CD4-positive, CD25-positive, alpha-beta regulatory T cell (primary cell): Measurements from ENCODE around the gene CHMP4A. TPM values are rescaled to one million over a fixed set of nuclear protein-coding genes. Genes with fewer than 3 reads are reported as not detected.
A peak's percentile ranks its signal among the peaks of the same experiment; 100 is the strongest.

Source experiments
- ATAC-seq, 2 donors: fragments of 150-1000 bp; cut with Tn5 transposase; one replicate each; pipeline ENCODE4 v1.10.0; 2021; ENCODE audit warnings: low read depth in 2 of 2, moderate number of reproducible peaks in 2 of 2, moderate library complexity in 1 of 2
- DNase-seq, 3 donors: peaks; one replicate each; pipeline versions ENCODE4 v3.0.0 to v3.0.0-alpha.2; 2012 to 2022; ENCODE audit warnings: mixed read lengths in 1 of 3
- H3K27ac ChIP-seq: one replicate; pipeline ENCODE4 v1.7.0; 2013; ENCODE audit warnings: mild to moderate bottlenecking, low read length; ENCODE audit not compliant: insufficient read depth, poor library complexity, severe bottlenecking
- H3K27me3 ChIP-seq: one replicate; pipeline ENCODE4 v1.7.0; 2013; ENCODE audit warnings: low read length; ENCODE audit not compliant: control insufficient read depth, insufficient read depth
- H3K36me3 ChIP-seq: one replicate; pipeline ENCODE4 v1.7.0; 2013; ENCODE audit warnings: mild to moderate bottlenecking, low read length, moderate library complexity; ENCODE audit not compliant: control insufficient read depth, insufficient read depth
- H3K4me1 ChIP-seq: 2 replicates; pipeline ENCODE4 v1.7.0; 2013; ENCODE audit warnings: mild to moderate bottlenecking, low read length; ENCODE audit not compliant: insufficient read depth, control insufficient read depth, poor library complexity, severe bottlenecking
- H3K4me3 ChIP-seq: one replicate; pipeline ENCODE4 v1.7.0; 2013; ENCODE audit warnings: low read depth, mild to moderate bottlenecking, low read length, moderate library complexity
- H3K9me3 ChIP-seq, 2 experiments: 1 replicate in 1 of 2; 2 replicates in 1 of 2; pipeline ENCODE4 v1.7.0; 2013; ENCODE audit warnings: low read length in 2 of 2, mild to moderate bottlenecking in 1 of 2, moderate library complexity in 1 of 2; ENCODE audit not compliant: control insufficient read depth in 2 of 2
- H3K27ac Mint-ChIP-seq, 3 donors: one replicate each; pipeline ENCODE4 v1.8.0; 2020 to 2022; ENCODE audit warnings: mild to moderate bottlenecking in 3 of 3, mixed read lengths in 3 of 3, moderate library complexity in 2 of 3
- H3K27me3 Mint-ChIP-seq: one replicate; pipeline ENCODE4 v1.8.0; 2022; ENCODE audit warnings: mild to moderate bottlenecking, mixed read lengths
- H3K36me3 Mint-ChIP-seq: one replicate; pipeline ENCODE4 v1.8.0; 2020; ENCODE audit warnings: mixed read lengths
- H3K4me1 Mint-ChIP-seq, 4 donors: one replicate each; pipeline ENCODE4 v1.8.0; 2020 to 2022; ENCODE audit warnings: mixed read lengths in 4 of 4, mild to moderate bottlenecking in 1 of 4
- H3K4me3 Mint-ChIP-seq, 4 donors: one replicate each; pipeline ENCODE4 v1.8.0; 2020 to 2022; ENCODE audit warnings: mild to moderate bottlenecking in 4 of 4, mixed read lengths in 4 of 4, moderate library complexity in 3 of 4
- H3K9me3 Mint-ChIP-seq, 7 donors: one replicate each; pipeline ENCODE4 v1.8.0; 2020 to 2022; ENCODE audit warnings: mixed read lengths in 7 of 7, mild to moderate bottlenecking in 3 of 7, moderate library complexity in 2 of 7
- polyA plus RNA-seq, 4 donors: library from polyadenylated mRNA; unstranded; fragments of 300-500 nt; fragmentation: Illumina TruSeq; gene quantifications; one replicate each; pipeline ENCODE4 v1.2.3, GENCODE V29; 2021
- total RNA-seq: library from RNA; stranded (reverse); gene quantifications from one replicate; pipeline ENCODE4 v1.2.3, GENCODE V29; 2022

Gene CHMP4A
- total and polyA plus RNA-seq, 5 donors from 2014 or later = 108 to 154 (median 130) TPM

DNA sequence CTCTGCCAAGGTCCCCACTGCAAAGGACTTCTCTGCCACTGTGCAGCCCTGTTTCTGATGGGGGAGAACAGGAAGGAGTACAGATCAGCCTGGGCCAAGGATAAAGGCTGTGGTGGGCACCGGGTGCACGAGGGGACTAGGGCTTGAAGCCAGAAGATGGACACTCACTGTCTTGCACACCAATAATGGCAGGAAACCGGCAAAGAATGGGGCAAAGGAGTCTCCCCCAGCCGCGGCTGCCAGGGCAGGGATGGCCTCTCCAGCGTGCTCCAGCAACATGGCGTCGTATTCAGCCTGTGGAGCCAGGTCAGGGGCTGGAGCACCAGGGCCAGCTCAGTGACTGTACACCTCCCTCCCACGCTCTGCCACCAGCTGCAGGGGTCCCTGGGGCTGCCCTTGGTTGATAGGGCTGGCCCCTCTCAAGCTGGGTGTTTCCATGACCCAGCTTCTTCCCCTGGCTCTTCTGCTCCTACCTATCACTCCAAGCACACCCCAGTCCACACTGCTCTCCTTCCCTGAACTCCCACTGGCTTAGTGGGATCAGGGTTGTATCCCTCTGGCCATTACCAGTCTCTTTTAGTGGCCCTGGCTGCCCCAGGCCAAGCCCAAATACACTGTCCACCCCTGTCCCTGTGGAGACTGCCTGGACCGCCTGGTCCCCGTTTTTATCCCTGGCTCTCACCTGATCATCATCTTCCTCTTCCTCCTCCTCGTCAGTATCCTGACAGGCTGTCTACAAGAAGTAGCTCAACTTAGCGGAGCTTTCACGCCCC lies 31.0 kb downstream of the CHMP4A start:
- no peaks in the 10 kb centered on the region for H3K9me3 Mint-ChIP-seq
- peak overlapping the region in 1 of 4 donors; percentile 58 for H3K4me3 Mint-ChIP-seq
- H3K27me3 Mint-ChIP-seq = no peaks in the 10 kb centered on the region
- H3K4me3 ChIP-seq = no peak overlapping the region
- H3K4me1 ChIP-seq = peaks cover 3% of the 10 kb centered on the region
- ATAC-seq (no peak), DNase-seq (no peak)
- no peak overlapping the region for H3K27ac ChIP-seq
- no peaks in the 10 kb centered on the region for H3K9me3 ChIP-seq
- H3K27me3 ChIP-seq = no peaks in the 10 kb centered on the region
- H3K36me3 Mint-ChIP-seq = peaks cover 13% of the 10 kb centered on the region
- H3K36me3 ChIP-seq = peaks cover 59% of the 10 kb centered on the region
- H3K27ac Mint-ChIP-seq = no peak overlapping the region
- peaks cover 0 to 13% (median 4%) of the 10 kb centered on the region in 4 donors for H3K4me1 Mint-ChIP-seq

DNA sequence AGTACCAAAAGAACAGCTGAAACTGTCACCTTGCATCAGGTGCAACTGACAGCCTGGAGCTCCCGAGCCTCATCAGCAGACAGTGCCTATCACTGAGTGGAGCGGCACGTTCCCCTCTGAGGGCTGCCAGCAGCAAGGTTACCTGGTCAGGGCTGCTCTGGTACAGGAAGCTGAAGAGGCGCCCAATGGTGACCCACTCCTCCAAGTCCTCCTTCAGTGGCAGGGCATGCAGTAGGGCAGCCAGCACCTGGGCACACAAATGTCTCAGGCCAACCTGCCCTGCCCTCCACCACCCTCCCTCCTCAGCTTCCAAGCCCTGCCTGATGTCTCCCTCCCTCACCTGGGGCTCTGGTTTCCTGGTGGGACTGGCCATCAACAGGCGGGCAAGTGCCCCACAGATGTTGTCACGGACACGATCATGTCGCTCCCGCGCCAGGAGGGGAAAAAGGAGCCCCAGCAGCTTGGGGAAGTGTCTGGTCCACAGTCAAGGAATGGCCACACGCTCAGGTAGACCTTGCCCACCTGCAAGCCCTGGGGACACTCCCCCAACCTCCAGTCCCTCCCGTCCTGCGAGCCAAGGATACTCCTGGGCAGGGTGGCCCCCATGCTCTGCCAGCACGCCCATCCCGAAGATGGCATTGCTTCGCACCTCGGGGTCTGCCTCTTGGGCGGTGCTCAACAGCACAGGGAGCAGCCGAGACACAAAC lies 31.8 kb downstream of the CHMP4A start:
- Mint-ChIP-seq H3K27me3 (no peaks in the 10 kb centered on the region), H3K4me1 (peaks cover 0 to 7% (median 3%) of the 10 kb centered on the region in 4 donors), H3K27ac (no peak overlapping the region), H3K36me3 (peaks cover 13% of the 10 kb centered on the region), H3K4me3 (peak overlapping the region in 1 of 4 donors; percentile 23), H3K9me3 (no peaks in the 10 kb centered on the region)
- peaks cover 61% of the 10 kb centered on the region for H3K36me3 ChIP-seq
- ATAC-seq (no peak), DNase-seq (no peak)
- H3K4me1 ChIP-seq = no peaks in the 10 kb centered on the region
- no peak overlapping the region for H3K4me3 ChIP-seq
- H3K27ac ChIP-seq = no peak overlapping the region
- H3K9me3 ChIP-seq = no peaks in the 10 kb centered on the region
- H3K27me3 ChIP-seq = no peaks in the 10 kb centered on the region

DNA sequence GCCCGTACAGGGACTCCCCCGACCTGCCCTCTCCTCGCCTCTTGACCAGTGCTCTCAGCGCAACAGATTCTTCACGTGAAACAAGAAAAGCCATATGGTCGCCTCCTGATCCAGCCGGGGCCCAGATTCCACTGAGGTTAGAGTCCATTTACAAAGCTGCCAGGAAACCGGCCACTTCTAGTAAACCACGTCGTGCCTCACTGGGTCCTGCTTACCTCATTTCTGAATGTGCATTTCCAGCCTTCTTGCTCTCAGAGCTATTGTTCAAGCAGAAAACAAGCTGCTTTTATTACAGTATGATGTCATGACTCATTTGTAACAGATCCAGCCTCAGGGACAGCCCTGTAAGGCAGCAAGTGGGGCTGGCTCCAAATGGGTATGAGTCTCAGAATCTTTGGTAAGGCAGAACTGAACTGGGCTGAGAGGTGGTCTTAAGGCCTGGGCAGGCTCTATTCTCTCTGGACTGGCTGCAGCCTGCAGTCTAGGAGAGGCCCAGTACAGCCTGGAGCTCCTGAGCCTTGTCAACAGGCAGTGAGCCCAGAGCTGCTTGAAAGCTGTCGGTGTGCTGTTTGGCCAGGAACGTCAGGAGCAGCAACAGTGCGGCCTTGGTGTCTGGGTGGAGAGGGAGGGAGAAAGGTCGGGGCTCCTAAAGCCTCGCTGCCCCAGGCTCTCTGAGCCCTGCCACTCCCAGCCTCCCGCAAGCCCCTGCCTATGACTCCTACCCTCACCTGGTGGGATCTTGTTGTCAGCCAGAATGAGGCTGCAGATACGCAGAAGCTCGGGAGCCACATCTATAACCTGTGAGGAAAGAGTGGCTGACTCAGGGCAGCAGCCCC lies 33.1 kb downstream of the CHMP4A start:
- DNase-seq (no peak), ATAC-seq (no peak)
- Histone ChIP-seq H3K9me3 (no peaks in the 10 kb centered on the region), H3K4me3 (no peak overlapping the region), H3K27ac (no peak overlapping the region), H3K4me1 (no peaks in the 10 kb centered on the region), H3K36me3 (peaks cover 55% of the 10 kb centered on the region), H3K27me3 (no peaks in the 10 kb centered on the region)
- Mint-ChIP-seq H3K27me3 (no peaks in the 10 kb centered on the region), H3K4me1 (peaks cover 0 to 7% (median 3%) of the 10 kb centered on the region in 4 donors), H3K36me3 (peaks cover 15% of the 10 kb centered on the region), H3K9me3 (no peaks in the 10 kb centered on the region), H3K4me3 (peak overlapping the region in 1 of 4 donors; percentile 54), H3K27ac (peak overlapping the region in 2 of 3 donors; percentile 43 to 51)

DNA sequence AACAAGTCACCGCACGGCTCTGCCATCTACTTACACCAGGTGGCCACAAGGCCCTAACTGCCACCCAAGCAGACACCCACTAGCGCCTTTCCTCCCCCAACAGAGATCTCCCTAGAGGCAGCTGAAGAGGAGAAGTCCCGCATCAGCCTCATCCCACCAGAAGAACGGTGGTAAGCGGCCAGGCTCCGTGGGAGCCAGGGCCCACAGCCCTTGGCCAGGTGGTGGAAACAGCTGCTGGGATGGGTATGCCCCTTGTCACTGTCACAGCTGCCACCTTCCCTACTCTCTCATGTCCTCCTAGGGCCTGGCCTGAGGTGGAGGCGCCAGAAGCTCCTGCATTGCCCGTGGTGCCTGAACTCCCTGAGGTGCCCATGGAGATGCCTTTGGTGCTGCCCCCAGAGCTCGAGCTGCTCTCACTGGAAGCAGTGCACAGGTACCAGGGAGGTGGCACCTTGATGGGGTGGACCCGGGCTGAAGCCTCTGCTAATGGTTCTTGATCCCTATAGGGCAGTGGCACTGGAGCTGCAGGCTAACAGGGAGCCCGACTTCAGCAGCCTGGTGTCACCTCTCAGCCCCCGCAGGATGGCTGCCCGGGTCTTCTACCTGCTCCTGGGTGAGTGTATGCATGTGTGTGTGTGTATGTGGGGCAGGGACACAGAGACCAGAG lies 33.9 kb downstream of the CHMP4A start:
- peaks cover 21% of the 10 kb centered on the region for H3K36me3 Mint-ChIP-seq

DNA sequence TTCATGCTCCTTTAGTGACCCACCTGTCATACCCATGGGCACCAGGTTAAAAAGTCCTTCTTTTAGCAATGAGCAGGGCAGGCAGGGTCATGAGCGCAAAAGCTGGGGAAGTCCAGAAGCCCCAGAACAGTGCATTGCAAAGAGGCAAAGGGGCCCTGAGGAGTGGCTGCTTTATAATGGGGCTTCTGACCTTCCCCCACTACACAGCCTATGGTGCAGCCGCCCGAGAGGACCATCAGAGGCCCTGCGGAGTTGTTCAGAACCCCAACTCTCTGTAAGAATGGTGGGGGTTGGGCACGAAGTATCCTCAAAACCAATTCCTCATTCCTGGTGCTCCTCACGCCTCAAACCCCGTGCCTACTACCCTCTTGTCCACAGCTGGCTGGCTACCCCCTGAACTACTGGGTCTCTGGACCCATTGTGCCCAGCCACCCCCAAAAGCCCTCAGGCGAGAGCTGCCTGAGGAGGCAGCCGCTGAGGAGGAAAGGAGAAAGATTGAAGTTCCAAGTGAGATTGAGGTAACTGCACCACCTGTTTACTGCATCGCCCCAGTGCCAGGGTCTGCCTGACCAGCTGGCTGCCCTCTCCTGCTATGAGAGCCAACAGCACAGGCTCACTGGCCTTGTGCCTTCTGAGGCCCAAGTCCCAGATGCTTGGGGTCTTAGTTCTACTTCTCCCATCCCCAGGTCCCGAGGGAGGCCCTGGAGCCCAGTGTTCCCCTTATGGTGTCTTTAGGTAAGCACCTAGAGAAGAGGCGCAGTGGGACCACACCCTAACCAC lies 34.7 kb downstream of the CHMP4A start:
- H3K27me3 Mint-ChIP-seq = no peaks in the 10 kb centered on the region
- H3K4me3 Mint-ChIP-seq = no peak overlapping the region
- ATAC-seq (no peak), DNase-seq (no peak)
- no peak overlapping the region for H3K27ac Mint-ChIP-seq
- peaks cover 21% of the 10 kb centered on the region for H3K36me3 Mint-ChIP-seq
- no peak overlapping the region for H3K27ac ChIP-seq
- H3K4me3 ChIP-seq = no peak overlapping the region
- peaks cover 44% of the 10 kb centered on the region for H3K36me3 ChIP-seq
- no peaks in the 10 kb centered on the region for H3K9me3 Mint-ChIP-seq
- no peaks in the 10 kb centered on the region for H3K4me1 ChIP-seq
- H3K27me3 ChIP-seq = no peaks in the 10 kb centered on the region
- no peaks in the 10 kb centered on the region for H3K9me3 ChIP-seq
- H3K4me1 Mint-ChIP-seq = peaks cover 0 to 14% (median 8%) of the 10 kb centered on the region in 4 donors

More for the DNA sequence above, 33.9 kb downstream of the CHMP4A start:
- Histone ChIP-seq H3K27ac (no peak overlapping the region), H3K4me1 (no peaks in the 10 kb centered on the region), H3K4me3 (no peak overlapping the region), H3K27me3 (no peaks in the 10 kb centered on the region), H3K36me3 (peaks cover 49% of the 10 kb centered on the region), H3K9me3 (no peaks in the 10 kb centered on the region)
- no peaks in the 10 kb centered on the region for H3K9me3 Mint-ChIP-seq
- peak overlapping the region in 2 of 3 donors; percentile 51 to 66 for H3K27ac Mint-ChIP-seq
- ATAC-seq (no peak), DNase-seq (no peak)
- peak overlapping the region in 1 of 4 donors; percentile 19 for H3K4me3 Mint-ChIP-seq
- H3K4me1 Mint-ChIP-seq = peaks cover 0 to 11% (median 7%) of the 10 kb centered on the region in 4 donors
- H3K27me3 Mint-ChIP-seq = no peaks in the 10 kb centered on the region

DNA sequence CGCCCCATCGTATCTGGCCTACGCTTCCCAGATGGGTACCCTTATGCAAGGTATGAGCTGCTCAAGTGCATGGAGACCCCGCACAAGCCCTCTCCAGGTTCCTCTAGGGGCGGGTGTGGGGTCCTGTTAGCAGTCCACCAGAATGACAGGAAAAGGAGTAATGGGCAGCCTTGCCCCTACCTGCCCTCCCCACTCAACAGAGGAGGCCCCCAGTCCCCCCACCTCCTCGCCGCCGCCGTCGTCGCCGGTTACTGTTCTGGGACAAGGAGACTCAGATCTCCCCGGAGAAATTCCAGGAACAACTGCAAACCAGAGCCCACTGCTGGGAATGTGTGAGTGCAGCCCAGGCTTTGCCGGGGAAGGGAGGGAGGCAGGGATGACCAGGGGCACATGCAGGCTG lies 35.4 kb downstream of the CHMP4A start:
- Histone ChIP-seq H3K4me3 (no peak overlapping the region), H3K36me3 (peaks cover 40% of the 10 kb centered on the region), H3K27me3 (no peaks in the 10 kb centered on the region), H3K4me1 (no peaks in the 10 kb centered on the region), H3K27ac (no peak overlapping the region), H3K9me3 (no peaks in the 10 kb centered on the region)
- peaks cover 21% of the 10 kb centered on the region for H3K36me3 Mint-ChIP-seq
- no peak for DNase-seq
- peaks cover 0 to 21% (median 10%) of the 10 kb centered on the region in 4 donors for H3K4me1 Mint-ChIP-seq
- no peak for ATAC-seq
- H3K4me3 Mint-ChIP-seq = no peak overlapping the region
- no peaks in the 10 kb centered on the region for H3K9me3 Mint-ChIP-seq
- H3K27me3 Mint-ChIP-seq = no peaks in the 10 kb centered on the region
- H3K27ac Mint-ChIP-seq = peak overlapping the region in 2 of 3 donors; percentile 48 to 51
